ENCODE results near the gene CACNA1H. TPM values are rescaled to one million over a fixed set of nuclear protein-coding genes. Genes with fewer than 3 reads are reported as not detected.

CACNA1H gene
- total RNA-seq, 1 donor from 2014 or later = 9.5 TPM

GRCh38 chr16:1127971-1128715 lies 24.8 kb upstream of the CACNA1H start:
- H3K27ac ChIP-seq = no peak overlapping the region
- H3K9me3 Mint-ChIP-seq = no peaks in the 10 kb centered on the region
- no peak overlapping the region for H3K4me3 ChIP-seq
- no peaks in the 10 kb centered on the region for H3K36me3 ChIP-seq
- peaks cover 4% of the 10 kb centered on the region for H3K27me3 Mint-ChIP-seq (ENCODE audit: insufficient read depth, low read depth)
- H3F3A ChIP-seq (ENCODE audit: low read depth) = no peaks in the 10 kb centered on the region
- H2AFZ ChIP-seq (replicated peaks) = no peak overlapping the region
- peaks cover 7% of the 10 kb centered on the region for H3K4me1 Mint-ChIP-seq
- no peak for DNase-seq (ENCODE audit: low spot score)
- H3K27ac Mint-ChIP-seq = no peak overlapping the region
- TF ChIP-seq EZH2 (IDR thresholded peaks at IDR 0.05) (no peak), CTCF (IDR thresholded peaks at IDR 0.05) (no peak), EZH2phosphoT487 (IDR thresholded peaks at IDR 0.05) (no peak)
- no peak overlapping the region for H3K4me2 ChIP-seq
- no peak overlapping the region for H3K9ac ChIP-seq
- no peaks in the 10 kb centered on the region for H3K36me3 Mint-ChIP-seq
- H3K27me3 ChIP-seq = no peaks in the 10 kb centered on the region
- no peaks in the 10 kb centered on the region for H3K9me3 ChIP-seq (ENCODE audit: low read depth)
- peaks cover 12% of the 10 kb centered on the region for H3K4me1 ChIP-seq
- H3K79me2 ChIP-seq (ENCODE audit: low read depth) = no peaks in the 10 kb centered on the region
- H4K20me1 ChIP-seq (ENCODE audit: low read depth) = no peaks in the 10 kb centered on the region
- no peak overlapping the region for H3K4me3 Mint-ChIP-seq

- DNase-seq (ENCODE audit: low spot score) = no peak
- Mint-ChIP-seq H3K4me1 (peaks cover 7% of the 10 kb centered on the region), H3K9me3 (no peaks in the 10 kb centered on the region), H3K27ac (no peak overlapping the region), H3K4me3 (no peak overlapping the region), H3K36me3 (no peaks in the 10 kb centered on the region), H3K27me3 (ENCODE audit: insufficient read depth, low read depth) (peaks cover 4% of the 10 kb centered on the region)
- TF ChIP-seq EZH2phosphoT487 (IDR thresholded peaks at IDR 0.05) (no peak), EZH2 (IDR thresholded peaks at IDR 0.05) (no peak), CTCF (IDR thresholded peaks at IDR 0.05) (no peak)
- no peaks in the 10 kb centered on the region for H3K79me2 ChIP-seq (ENCODE audit: low read depth)
- no peak overlapping the region for H3K4me2 ChIP-seq
- H3K9me3 ChIP-seq (ENCODE audit: low read depth) = no peaks in the 10 kb centered on the region
- no peak overlapping the region for H2AFZ ChIP-seq (replicated peaks)
- H3K27me3 ChIP-seq = no peaks in the 10 kb centered on the region
- H3K9ac ChIP-seq = no peak overlapping the region
- H3F3A ChIP-seq (ENCODE audit: low read depth) = no peaks in the 10 kb centered on the region
- H4K20me1 ChIP-seq (ENCODE audit: low read depth) = no peaks in the 10 kb centered on the region
- H3K4me1 ChIP-seq = peaks cover 12% of the 10 kb centered on the region
- H3K27ac ChIP-seq = no peak overlapping the region
- no peaks in the 10 kb centered on the region for H3K36me3 ChIP-seq
- H3K4me3 ChIP-seq = no peak overlapping the region
Observed at GRCh38 chr16:1129106-1129960, 23.6 kb upstream of the CACNA1H start.

- no peaks in the 10 kb centered on the region for H3K79me2 ChIP-seq (ENCODE audit: low read depth)
- Mint-ChIP-seq H3K27me3 (ENCODE audit: insufficient read depth, low read depth) (peaks cover 5% of the 10 kb centered on the region), H3K36me3 (no peaks in the 10 kb centered on the region), H3K9me3 (no peaks in the 10 kb centered on the region), H3K27ac (no peak overlapping the region), H3K4me1 (peaks cover 7% of the 10 kb centered on the region), H3K4me3 (no peak overlapping the region)
- no peaks in the 10 kb centered on the region for H3K27me3 ChIP-seq
- H2AFZ ChIP-seq (replicated peaks) = no peak overlapping the region
- no peak for TF ChIP-seq EZH2 (IDR thresholded peaks at IDR 0.05)
- no peak for TF ChIP-seq EZH2phosphoT487 (IDR thresholded peaks at IDR 0.05)
- no peak for TF ChIP-seq CTCF (IDR thresholded peaks at IDR 0.05)
- no peaks in the 10 kb centered on the region for H3K9me3 ChIP-seq (ENCODE audit: low read depth)
- H4K20me1 ChIP-seq (ENCODE audit: low read depth) = no peaks in the 10 kb centered on the region
- H3K4me3 ChIP-seq = no peak overlapping the region
- H3K4me2 ChIP-seq = no peak overlapping the region
- no peak overlapping the region for H3K9ac ChIP-seq
- no peak overlapping the region for H3K27ac ChIP-seq
- H3F3A ChIP-seq (ENCODE audit: low read depth) = no peaks in the 10 kb centered on the region
- DNase-seq (ENCODE audit: low spot score) = no peak
- H3K4me1 ChIP-seq = peaks cover 12% of the 10 kb centered on the region
- H3K36me3 ChIP-seq = no peaks in the 10 kb centered on the region
Observed at GRCh38 chr16:1130382-1130781, 22.5 kb upstream of the CACNA1H start.
